ENCODE measurements around the gene MMRN1.
"Not testable (repeated sequence)": the region's sequence is repeated elsewhere in the genome, so short reads cannot be mapped to it uniquely, and the experiment has no call there.

Gene MMRN1

GRCh38 chr4:89897867-89898266 is 3.2 kb downstream of the MMRN1 start:
- no peak for DNase-seq (ENCODE audit: low read depth)
- no peak for TF ChIP-seq CTCF (IDR thresholded peaks at IDR 0.05; ENCODE audit: low read length, missing control alignments)
- no peak overlapping the region for H3K4me3 ChIP-seq (replicated peaks; ENCODE audit: low read depth, low read length)

- TF ChIP-seq CTCF (IDR thresholded peaks at IDR 0.05; ENCODE audit: low read length, missing control alignments) = no peak
- H3K4me3 ChIP-seq (replicated peaks; ENCODE audit: low read depth, low read length) = no peak overlapping the region
- no peak for DNase-seq (ENCODE audit: low read depth)
Observed at GRCh38 chr4:89898304-89898716, 3.7 kb downstream of the MMRN1 start.

GRCh38 chr4:89899152-89899551 is 4.5 kb downstream of the MMRN1 start:
- H3K4me3 ChIP-seq (replicated peaks; ENCODE audit: low read depth, low read length) = no peak overlapping the region
- DNase-seq (ENCODE audit: low read depth) = peak; percentile 11
- TF ChIP-seq CTCF (IDR thresholded peaks at IDR 0.05; ENCODE audit: low read length, missing control alignments) = no peak

- H3K4me3 ChIP-seq (replicated peaks; ENCODE audit: low read depth, low read length) = no peak overlapping the region
- TF ChIP-seq CTCF (IDR thresholded peaks at IDR 0.05; ENCODE audit: low read length, missing control alignments) = no peak
- no peak for DNase-seq (ENCODE audit: low read depth)
Observed at GRCh38 chr4:89899854-89900253, 5.2 kb downstream of the MMRN1 start.

GRCh38 chr4:89901808-89902431 is 7.3 kb downstream of the MMRN1 start:
- DNase-seq (ENCODE audit: low read depth) = peak; percentile 75
- TF ChIP-seq CTCF (IDR thresholded peaks at IDR 0.05; ENCODE audit: low read length, missing control alignments) = peak; percentile 80
- not testable (repeated sequence) for H3K4me3 ChIP-seq (replicated peaks; ENCODE audit: low read depth, low read length)

- TF ChIP-seq CTCF (IDR thresholded peaks at IDR 0.05; ENCODE audit: low read length, missing control alignments) = no peak
- no peak overlapping the region for H3K4me3 ChIP-seq (replicated peaks; ENCODE audit: low read depth, low read length)
- DNase-seq (ENCODE audit: low read depth) = no peak
Observed at GRCh38 chr4:89904524-89904923, 9.9 kb downstream of the MMRN1 start.

- no peak for DNase-seq (ENCODE audit: low read depth)
- TF ChIP-seq CTCF (IDR thresholded peaks at IDR 0.05; ENCODE audit: low read length, missing control alignments) = no peak
- no peak overlapping the region for H3K4me3 ChIP-seq (replicated peaks; ENCODE audit: low read depth, low read length)
Observed at GRCh38 chr4:89906316-89906715, 11.7 kb downstream of the MMRN1 start.
